Left renal pelvis (tissue), 4 donors: Measurements from ENCODE around the gene SPON1. TPM values are rescaled to one million over a fixed set of nuclear protein-coding genes. Genes with fewer than 3 reads are reported as not detected.

Source experiments
- DNase-seq, 4 donors: peaks; one replicate each; pipeline ENCODE4 v3.0.0-alpha.2; 2013; ENCODE audit warnings: low read depth in 4 of 4, low spot score in 3 of 4
- polyA plus RNA-seq, 4 donors: library from polyadenylated mRNA; unstranded; fragments of 120-200 nt; gene quantifications; one replicate each; pipeline ENCODE4 v1.2.1, GENCODE V29; 2013; ENCODE audit not compliant: insufficient read length in 4 of 4

SPON1 gene
- polyA plus RNA-seq, 4 donors = 45.0 to 101 (median 70.6) TPM

- no peak for DNase-seq
These were observed 19.5 kb upstream of the SPON1 start for GRCh38 chr11:13942971-13943381.

- DNase-seq = no peak
These were observed 18.5 kb upstream of the SPON1 start for GRCh38 chr11:13944016-13944415.

- no peak for DNase-seq
These were observed 17.6 kb upstream of the SPON1 start for GRCh38 chr11:13944911-13945425.

DNA sequence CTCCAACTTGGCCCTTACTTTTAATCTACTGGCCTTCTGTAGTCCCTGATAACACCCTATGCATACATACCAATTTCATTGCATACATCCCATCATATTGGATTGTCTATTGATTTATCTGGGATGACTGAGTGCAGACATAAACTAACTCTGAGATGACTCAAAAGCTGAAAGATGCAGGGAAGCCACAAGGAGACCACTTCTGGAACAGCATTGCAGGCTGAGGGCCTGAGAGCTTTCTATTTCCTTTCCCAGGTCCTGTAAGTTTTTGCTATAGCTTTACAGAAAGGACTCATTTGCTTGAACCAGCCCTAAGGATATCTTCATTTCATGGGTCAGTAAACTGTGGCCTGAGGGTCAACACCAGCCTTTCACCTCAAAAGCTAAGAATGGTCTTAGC lies 15.1 kb upstream of the SPON1 start:
- no peak for DNase-seq

- no peak for DNase-seq
These were observed 12.6 kb upstream of the SPON1 start for GRCh38 chr11:13949876-13950275.

GRCh38 chr11:13952221-13952620 lies 10.3 kb upstream of the SPON1 start:
- no peak for DNase-seq

DNA sequence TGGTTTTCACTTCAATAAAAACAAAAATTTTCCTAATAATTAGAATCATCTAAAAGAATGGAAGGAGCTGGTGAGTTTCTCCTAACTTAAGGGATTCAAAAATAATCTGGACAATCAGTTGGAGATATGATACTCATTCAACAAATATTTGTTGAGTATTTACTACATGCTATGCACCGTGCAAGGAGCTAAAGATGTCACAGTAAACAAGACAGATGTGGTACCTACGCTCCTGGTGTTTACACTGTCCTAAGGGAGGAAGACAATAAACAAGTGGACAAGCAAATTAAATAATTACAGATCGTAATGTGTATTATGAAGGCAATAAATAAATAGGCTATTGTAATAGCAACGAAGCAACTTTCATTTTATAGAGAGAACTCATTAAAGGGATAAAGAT lies 9.9 kb upstream of the SPON1 start:
- DNase-seq = no peak

GRCh38 chr11:13954591-13954990 lies 7.9 kb upstream of the SPON1 start:
- DNase-seq = no peak

GRCh38 chr11:13955971-13956421 lies 6.5 kb upstream of the SPON1 start:
- no peak for DNase-seq

- DNase-seq = no peak
These were observed 5.5 kb upstream of the SPON1 start for GRCh38 chr11:13956988-13957387.

GRCh38 chr11:13958641-13959400 lies 3.7 kb upstream of the SPON1 start:
- no peak for DNase-seq

DNA sequence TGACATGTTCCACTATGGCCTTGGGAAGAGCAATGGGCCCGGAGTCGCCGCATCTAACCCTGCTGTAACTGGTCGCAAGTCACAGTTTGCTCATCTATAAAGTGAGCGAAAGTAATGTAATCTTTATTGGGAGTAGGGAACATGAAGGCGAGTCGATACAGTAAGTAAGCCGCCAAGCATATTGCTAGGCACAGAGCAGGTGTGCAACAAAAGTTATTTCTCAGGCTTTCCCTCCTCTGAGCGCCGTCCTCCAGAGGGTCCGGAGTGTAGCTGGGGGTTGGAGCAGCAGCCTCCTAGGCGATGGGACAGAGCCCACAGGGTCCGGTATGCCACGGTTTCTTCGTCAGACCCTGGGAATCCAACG lies 343 bp upstream of the SPON1 start:
- DNase-seq = no peak

- no peak for DNase-seq
These were observed 836 bp downstream of the SPON1 start for GRCh38 chr11:13963169-13963948.

- DNase-seq = no peak
These were observed 1.6 kb downstream of the SPON1 start for GRCh38 chr11:13963949-13964770.

- DNase-seq = no peak
These were observed 2.2 kb downstream of the SPON1 start for GRCh38 chr11:13964771-13965074.

DNA sequence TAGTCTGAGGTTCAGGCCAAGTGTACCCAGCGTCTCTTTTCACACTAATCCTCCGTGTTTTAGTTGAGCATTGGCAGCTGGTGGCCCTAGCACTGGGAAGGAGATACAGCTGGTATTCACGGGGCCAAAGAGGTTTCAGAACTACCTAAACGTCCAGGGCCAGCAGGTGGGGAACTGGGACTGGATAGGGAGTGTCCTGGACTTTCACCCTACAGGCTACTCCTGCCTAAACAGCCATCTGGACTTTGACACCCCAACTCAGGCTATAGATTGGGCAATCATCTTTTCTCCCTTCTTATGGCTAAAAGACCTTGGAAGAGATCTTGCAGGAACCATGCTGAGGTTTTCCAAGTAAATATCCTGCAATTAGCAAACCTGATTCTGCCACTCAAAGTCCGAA lies 2.8 kb downstream of the SPON1 start:
- no peak for DNase-seq

DNA sequence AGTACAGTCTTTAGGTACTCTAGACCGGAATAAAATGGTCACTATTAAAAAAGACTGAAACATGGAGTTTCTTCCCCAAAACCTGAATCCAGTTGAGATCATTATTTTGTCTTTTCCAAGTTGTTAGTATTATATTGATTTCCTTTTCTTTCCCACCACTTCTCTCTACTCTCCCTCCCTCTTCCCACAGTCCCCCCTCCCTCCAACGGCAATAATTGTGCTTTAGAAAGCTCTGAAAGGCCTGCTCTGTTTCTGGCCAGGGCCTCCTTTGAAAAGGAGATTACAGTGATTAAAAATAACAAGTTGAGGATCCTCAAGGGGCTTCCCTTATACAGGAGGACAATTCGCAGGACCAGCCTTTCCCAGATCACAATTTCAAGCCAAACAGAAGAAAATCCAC lies 3.5 kb downstream of the SPON1 start:
- DNase-seq = no peak

- DNase-seq = no peak
These were observed 4.0 kb downstream of the SPON1 start for GRCh38 chr11:13966486-13966885.

GRCh38 chr11:13970986-13971385 lies 8.5 kb downstream of the SPON1 start:
- DNase-seq = no peak

- no peak for DNase-seq
These were observed 9.8 kb downstream of the SPON1 start for GRCh38 chr11:13972043-13972910.
